ENCODE data around the gene S100A9. TPM values are rescaled to one million over a fixed set of nuclear protein-coding genes. Genes with fewer than 3 reads are reported as not detected.

The S100A9 gene
- total RNA-seq, 1 experiment from 2014 or later = 0.44 TPM

DNA sequence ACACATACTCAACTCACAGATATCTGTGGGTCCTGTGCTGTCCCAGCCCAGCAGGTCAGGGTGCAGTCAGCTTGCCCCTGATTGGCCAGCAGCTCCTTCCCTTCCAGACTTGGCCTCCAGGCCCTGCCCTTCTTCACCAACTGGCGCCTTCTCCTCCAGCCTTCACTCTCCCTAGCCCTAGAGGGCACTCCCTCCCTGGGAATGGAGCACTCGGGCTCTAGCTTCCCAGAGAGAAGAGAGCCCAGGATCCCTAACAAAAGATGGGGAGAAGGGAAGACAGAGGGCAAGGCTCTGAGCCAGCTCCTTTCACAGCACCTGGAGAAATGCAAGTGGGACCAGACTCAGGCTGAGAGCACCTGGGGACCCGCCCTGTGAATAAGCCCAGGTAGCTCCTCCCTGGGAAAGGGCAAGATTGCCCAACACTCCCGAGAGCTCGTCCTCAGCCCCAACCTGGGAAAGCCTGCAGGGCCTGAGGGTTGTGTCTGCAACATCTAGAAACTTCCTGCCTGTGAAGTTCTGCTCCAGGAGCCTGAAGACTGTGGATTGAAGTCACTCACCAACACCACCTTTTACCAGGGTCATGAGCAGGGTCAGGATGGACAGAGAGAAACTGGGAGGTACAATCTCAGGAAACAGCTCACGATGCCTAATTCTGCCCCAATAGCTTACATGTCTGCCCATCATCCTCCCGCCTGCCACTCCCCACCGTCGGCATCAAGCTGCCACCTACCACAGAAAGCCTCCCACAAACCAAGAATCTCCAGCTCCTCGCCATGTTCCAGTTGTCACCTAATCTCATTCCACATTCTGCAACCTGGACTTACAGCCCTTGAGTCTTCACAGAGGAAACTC, 8.9 kb upstream of the S100A9 start, which contains the start of gene PGLYRP4:
Gene PGLYRP4 (minus strand): TSS at position 331 of the 852 bp plus-strand sequence. CDS start 909 bp downstream, outside the sequence.
- Histone ChIP-seq H3K4me1 (ENCODE audit: control insufficient read depth, insufficient read depth, low read length) (peaks cover 7% of the 10 kb centered on the region; the same call in 1 of the 2 replicates), H3K4me3 (ENCODE audit: low read depth in 2 of 2, low read length in 2 of 2) (no peak within 1 kb of the TSS), H3K27me3 (ENCODE audit: control insufficient read depth, insufficient read depth, low read length) (peaks cover 14% of the 10 kb centered on the region), H3K36me3 (ENCODE audit: control insufficient read depth, insufficient read depth, low read length) (no peaks in the 10 kb centered on the region), H3K27ac (ENCODE audit: low read length) (no peak within 1 kb of the TSS), H3K9me3 (ENCODE audit: control insufficient read depth, insufficient read depth, low read depth, low read length) (no peaks in the 10 kb centered on the region)
- no peak for TF ChIP-seq CTCF (IDR thresholded peaks at IDR 0.05)
- TF ChIP-seq SIN3A (IDR thresholded peaks at IDR 0.05; ENCODE audit: borderline replicate concordance, insufficient read depth, low read depth, low read length) = no peak
- TF ChIP-seq REST (IDR thresholded peaks at IDR 0.05; ENCODE audit: insufficient read depth in 1 of 2, low read depth in 2 of 2, low read length in 1 of 2) = no peak
- TF ChIP-seq POLR2AphosphoS5 (IDR thresholded peaks at IDR 0.05; ENCODE audit: low read depth, low read length) = no peak
- TF ChIP-seq TCF7L2 (IDR thresholded peaks at IDR 0.05; ENCODE audit: low read depth, low read length) = no peak
- POLR2A ChIA-PET = no interaction called here
- no TSS peak for BruUV-seq (replicated peaks)
- in situ Hi-C loops (cut with HindIII; ENCODE audit: low pct_unique_long_range_greater_than_20kb, low sequenced_read_pairs) = no loop called here
- intact Hi-C loops (cut with micrococcal nuclease; ENCODE audit: unreplicated experiment) = no loop called here
- 0 out of 2 replicates have a peak, but pooled peaks have one; percentile 41 for ATAC-seq
- CTCF ChIA-PET = interaction anchor here (0.6 kb wide), 1 partner anchor 159 kb away, joined by 3 read pairs; no protein-coding TSS in a partner anchor
- DNase-seq (ENCODE audit: low read depth, low spot score) = no peak

- POLR2A ChIA-PET = interaction anchor here (0.6 kb wide), 1 partner anchor 65 kb away, joined by 6 read pairs; no protein-coding TSS in a partner anchor
- peaks cover 7% of the 10 kb centered on the region; the same call in 1 of the 2 replicates for H3K4me1 ChIP-seq (ENCODE audit: control insufficient read depth, insufficient read depth, low read length)
- no peak overlapping the region for H3K27ac ChIP-seq (ENCODE audit: low read length)
- intact Hi-C loops (cut with micrococcal nuclease; ENCODE audit: unreplicated experiment) = no loop called here
- H3K9me3 ChIP-seq (ENCODE audit: control insufficient read depth, insufficient read depth, low read depth, low read length) = no peaks in the 10 kb centered on the region
- BruUV-seq (replicated peaks) = no TSS peak
- no peak for DNase-seq (ENCODE audit: low read depth, low spot score)
- CTCF ChIA-PET = no interaction called here
- ATAC-seq = 0 out of 2 replicates have a peak, but pooled peaks have one; percentile 12
- peaks cover 14% of the 10 kb centered on the region for H3K27me3 ChIP-seq (ENCODE audit: control insufficient read depth, insufficient read depth, low read length)
- TF ChIP-seq CTCF (IDR thresholded peaks at IDR 0.05) (no peak), REST (IDR thresholded peaks at IDR 0.05; ENCODE audit: insufficient read depth in 1 of 2, low read depth in 2 of 2, low read length in 1 of 2) (no peak), SIN3A (IDR thresholded peaks at IDR 0.05; ENCODE audit: borderline replicate concordance, insufficient read depth, low read depth, low read length) (no peak), TCF7L2 (IDR thresholded peaks at IDR 0.05; ENCODE audit: low read depth, low read length) (no peak), POLR2AphosphoS5 (IDR thresholded peaks at IDR 0.05; ENCODE audit: low read depth, low read length) (no peak)
- in situ Hi-C loops (cut with HindIII; ENCODE audit: low pct_unique_long_range_greater_than_20kb, low sequenced_read_pairs) = loop anchor here (10.0 to 25.0 kb wide), 2 partner anchors 145 to 263 kb away; partner anchors contain the start of genes S100A14 and S100A16
- no peaks in the 10 kb centered on the region for H3K36me3 ChIP-seq (ENCODE audit: control insufficient read depth, insufficient read depth, low read length)
- no peak overlapping the region for H3K4me3 ChIP-seq (ENCODE audit: low read depth in 2 of 2, low read length in 2 of 2)
Measured at GRCh38 chr1:153349363-153350320, 8.0 kb upstream of the S100A9 start.

Data from Panc1 (cell line).